SK-N-SH (cell line): ENCODE measurements around the gene ARHGAP42. TPM values are rescaled to one million over a fixed set of nuclear protein-coding genes. Genes with fewer than 3 reads are reported as not detected.

Experiments
- CTCF ChIA-PET: fragments of 300-600, 350-600 bp; formaldehyde crosslinking; extraction: SDS; loops from one replicate; lab custom pipeline; 2021; lab: Yijun Ruan, JAX
- POLR2A ChIA-PET: fragments of 350-600 bp; sonication (Branson Sonifier 250); formaldehyde crosslinking; extraction: SDS; loops from one replicate; lab custom pipeline; 2020; ENCODE audit warnings: antibody characterized with exemption, inconsistent platforms; lab: Yijun Ruan, JAX
- DNase-seq: peaks from one replicate; pipeline ENCODE4 v3.0.0; 2012
- H2AFZ ChIP-seq: fragments of 200-600 bp; sonication (generic); 2 replicates; pipeline ENCODE4 v1.8.1; 2016; ENCODE audit warnings: antibody characterized with exemption, mild to moderate bottlenecking, low read depth
- H3F3A ChIP-seq: fragments of 200-600 bp; sonication (generic); replicated peaks from 2 replicates; pipeline ENCODE3; 2016; ENCODE audit warnings: antibody characterized with exemption, mild to moderate bottlenecking; ENCODE audit not compliant: insufficient read depth
- H3K27ac ChIP-seq, 2 experiments: fragments of 200-500 bp in 1 of 2; fragments of 200-600 bp in 1 of 2; sonication (Bioruptor generic) in 1 of 2; sonication (generic), shearing (Covaris generic) in 1 of 2; 2 replicates each; pipeline versions ENCODE4 v1.5.1 to v1.6.1; 2014 to 2016; ENCODE audit warnings: low read depth in 2 of 2, inconsistent platforms in 1 of 2, low read length in 1 of 2, mild to moderate bottlenecking in 1 of 2, mixed read lengths in 1 of 2
- H3K27me3 ChIP-seq: fragments of 200-600 bp; sonication (generic), shearing (Covaris generic); 2 replicates; pipeline ENCODE4 v1.6.1; 2016; ENCODE audit warnings: mixed run types; ENCODE audit not compliant: insufficient read depth
- H3K36me3 ChIP-seq, 2 experiments: fragments of 200-500 bp in 1 of 2; fragments of 200-600 bp in 1 of 2; sonication (Bioruptor generic) in 1 of 2; sonication (generic) in 1 of 2; replicated peaks in 1 of 2; 2 replicates each; pipeline versions ENCODE3 to v1.5.1; 2014 to 2016; ENCODE audit warnings: low read length in 1 of 2, mild to moderate bottlenecking in 1 of 2; ENCODE audit not compliant: insufficient read depth in 2 of 2, control insufficient read depth in 1 of 2
- H3K4me1 ChIP-seq, 2 experiments: fragments of 200-500 bp in 1 of 2; fragments of 200-600 bp in 1 of 2; sonication (Bioruptor generic) in 1 of 2; sonication (generic), shearing (Covaris generic) in 1 of 2; 2 replicates each; pipeline versions ENCODE4 v1.5.1 to v1.6.1; 2014 to 2016; ENCODE audit warnings: low read depth in 1 of 2, low read length in 1 of 2, mixed run types in 1 of 2; ENCODE audit not compliant: insufficient read depth in 2 of 2, control insufficient read depth in 1 of 2
- H3K4me2 ChIP-seq: fragments of 200-600 bp; sonication (generic), shearing (Covaris generic); 2 replicates; pipeline ENCODE4 v1.6.1; 2017; ENCODE audit warnings: mixed run types
- H3K4me3 ChIP-seq, 2 experiments: fragments of 200-500 bp in 1 of 2; fragments of 200-600 bp in 1 of 2; sonication (Bioruptor generic) in 1 of 2; sonication (generic), shearing (Covaris generic) in 1 of 2; 2 replicates each; pipeline versions ENCODE4 v1.5.1 to v1.8.1; 2014 to 2016; ENCODE audit warnings: low read depth in 2 of 2, inconsistent platforms in 1 of 2, low read length in 1 of 2, mild to moderate bottlenecking in 1 of 2, mixed read lengths in 1 of 2, moderate library complexity in 1 of 2
- H3K79me2 ChIP-seq: fragments of 200-600 bp; sonication (generic); 2 replicates; pipeline ENCODE4 v1.8.1; 2017; ENCODE audit warnings: mild to moderate bottlenecking; ENCODE audit not compliant: insufficient read depth
- H3K9ac ChIP-seq: fragments of 200-600 bp; sonication (generic); 2 replicates; pipeline ENCODE4 v1.6.1; 2017; ENCODE audit warnings: mixed run types
- H3K9me2 ChIP-seq: fragments of 200-600 bp; sonication (generic); 2 replicates; pipeline ENCODE4 v1.6.1; 2017; ENCODE audit warnings: mixed run types
- H3K9me3 ChIP-seq: fragments of 200-600 bp; sonication (generic); 2 replicates; pipeline ENCODE4 v1.6.1; 2017; ENCODE audit warnings: mixed run types, mild to moderate bottlenecking, moderate library complexity
- H4K20me1 ChIP-seq: fragments of 200-600 bp; sonication (generic); 2 replicates; pipeline ENCODE4 v1.6.1; 2017; ENCODE audit warnings: mild to moderate bottlenecking, mixed run types; ENCODE audit not compliant: insufficient read depth
- EP300 ChIP-seq, 2 experiments: IDR thresholded peaks; 2 replicates each; pipeline versions ENCODE4 v1.4.0 to v1.6.1; 2012; ENCODE audit warnings: borderline replicate concordance in 1 of 2, low read depth in 1 of 2, low read length in 1 of 2
- EZH2phosphoT487 ChIP-seq: fragments of 200-600 bp; sonication (generic); IDR thresholded peaks from 2 replicates; pipeline ENCODE4 v1.6.1; 2017; ENCODE audit warnings: low read depth, mixed run types, mild to moderate bottlenecking, antibody characterized with exemption, moderate library complexity, borderline replicate concordance
- FOXM1 ChIP-seq: IDR thresholded peaks from 2 replicates; pipeline ENCODE4 v1.4.0; 2012; ENCODE audit warnings: low read depth, mild to moderate bottlenecking
- GABPA ChIP-seq: IDR thresholded peaks from 2 replicates; pipeline ENCODE4 v1.4.0; 2012; ENCODE audit warnings: low read depth, mild to moderate bottlenecking
- JUND ChIP-seq: IDR thresholded peaks from 2 replicates; pipeline ENCODE4 v1.4.0; 2012
- MEF2A ChIP-seq: IDR thresholded peaks from 2 replicates; pipeline ENCODE4 v1.4.0; 2012; ENCODE audit warnings: low read depth, borderline replicate concordance
- NRF1 ChIP-seq: IDR thresholded peaks from 2 replicates; pipeline ENCODE4 v1.6.1; 2012; ENCODE audit warnings: low read depth, mild to moderate bottlenecking, low read length
- POLR2AphosphoS5 ChIP-seq: IDR thresholded peaks from 2 replicates; pipeline ENCODE4 v1.6.1; 2012; ENCODE audit warnings: low read depth, low read length
- RAD21 ChIP-seq: IDR thresholded peaks from 2 replicates; pipeline ENCODE4 v1.6.1; 2012; ENCODE audit warnings: mild to moderate bottlenecking, low read length
- TCF12 ChIP-seq: IDR thresholded peaks from 2 replicates; pipeline ENCODE4 v1.4.0; 2012
- TEAD4 ChIP-seq: IDR thresholded peaks from 2 replicates; pipeline ENCODE4 v1.4.0; 2012; ENCODE audit warnings: mild to moderate bottlenecking, borderline replicate concordance; ENCODE audit not compliant: insufficient read depth
- YY1 ChIP-seq: IDR thresholded peaks from 2 replicates; pipeline ENCODE4 v1.4.0; 2012; ENCODE audit warnings: low read depth, mild to moderate bottlenecking
- WGBS: methylation state at CpG from one replicate; pipeline ENCODE4 v1.1.6; 2017; ENCODE audit warnings: low lambda C conversion rate; 5-methylcytosine and 5-hydroxymethylcytosine counted together
- polyA plus RNA-seq, 3 experiments: library from polyadenylated mRNA; depleted of rRNA; stranded (reverse); fragments of >200 nt; gene quantifications; 2 replicates each; pipeline ENCODE4 v1.2.3, GENCODE V29; 2012
- TF ChIP-seq, protein P1 (sequence below): fragments of 200-600 bp; sonication (generic); IDR thresholded peaks from 2 replicates; pipeline ENCODE4 v1.6.1; 2017; ENCODE audit warnings: antibody characterized with exemption, mild to moderate bottlenecking, moderate library complexity
- TF ChIP-seq, protein P2 (sequence below): fragments of 150-350 bp; IDR thresholded peaks from 2 replicates; pipeline ENCODE4 v1.6.1; 2016; ENCODE audit warnings: mild to moderate bottlenecking, low read depth, low read length
- TF ChIP-seq, protein P3 (sequence below): fragments of 150-350 bp; IDR thresholded peaks from 2 replicates; pipeline ENCODE4 v1.6.1; 2017; ENCODE audit warnings: antibody characterized with exemption, low read length, low read depth, borderline replicate concordance
- TF ChIP-seq, protein P4 (sequence below): IDR thresholded peaks from 2 replicates; pipeline ENCODE4; 2012

ARHGAP42 gene
- polyA plus RNA-seq, 1 of the 3 experiments (the other 2 are of a cell fraction) = 0.02 TPM

DNA sequence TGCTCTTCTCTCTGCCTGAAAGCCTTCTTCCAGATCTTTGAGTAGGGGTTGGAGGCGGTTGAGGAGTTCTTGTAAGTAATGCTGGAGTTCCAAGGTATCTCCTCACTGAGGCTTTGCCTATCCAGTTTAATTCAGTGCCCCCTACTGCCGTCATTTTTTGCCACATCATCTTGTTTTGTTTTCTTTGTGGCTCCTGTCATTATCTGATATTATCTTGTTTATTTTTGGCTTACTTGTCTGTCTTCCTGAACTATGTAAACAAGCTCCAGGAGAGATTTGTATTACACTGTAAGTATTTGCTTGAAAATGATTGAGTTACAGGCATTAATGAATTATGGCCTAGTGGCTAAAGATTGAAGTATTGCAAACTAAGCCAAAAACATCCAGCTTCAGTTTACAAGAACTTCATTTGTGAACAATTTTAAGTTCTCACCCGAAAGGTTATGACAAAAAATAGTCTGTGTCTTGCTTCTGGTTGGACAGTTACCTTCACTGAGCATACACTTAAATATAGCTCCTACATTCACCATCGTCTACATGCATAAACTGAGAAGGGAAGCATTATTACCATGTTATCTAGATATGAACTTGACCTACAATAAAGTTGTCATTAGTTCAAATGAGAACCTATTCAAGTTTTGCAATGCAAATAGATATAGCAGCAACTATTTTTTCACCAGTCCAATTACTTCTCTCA, 154.8 kb downstream of the ARHGAP42 start (continued):
- TF ChIP-seq, protein P1, sequence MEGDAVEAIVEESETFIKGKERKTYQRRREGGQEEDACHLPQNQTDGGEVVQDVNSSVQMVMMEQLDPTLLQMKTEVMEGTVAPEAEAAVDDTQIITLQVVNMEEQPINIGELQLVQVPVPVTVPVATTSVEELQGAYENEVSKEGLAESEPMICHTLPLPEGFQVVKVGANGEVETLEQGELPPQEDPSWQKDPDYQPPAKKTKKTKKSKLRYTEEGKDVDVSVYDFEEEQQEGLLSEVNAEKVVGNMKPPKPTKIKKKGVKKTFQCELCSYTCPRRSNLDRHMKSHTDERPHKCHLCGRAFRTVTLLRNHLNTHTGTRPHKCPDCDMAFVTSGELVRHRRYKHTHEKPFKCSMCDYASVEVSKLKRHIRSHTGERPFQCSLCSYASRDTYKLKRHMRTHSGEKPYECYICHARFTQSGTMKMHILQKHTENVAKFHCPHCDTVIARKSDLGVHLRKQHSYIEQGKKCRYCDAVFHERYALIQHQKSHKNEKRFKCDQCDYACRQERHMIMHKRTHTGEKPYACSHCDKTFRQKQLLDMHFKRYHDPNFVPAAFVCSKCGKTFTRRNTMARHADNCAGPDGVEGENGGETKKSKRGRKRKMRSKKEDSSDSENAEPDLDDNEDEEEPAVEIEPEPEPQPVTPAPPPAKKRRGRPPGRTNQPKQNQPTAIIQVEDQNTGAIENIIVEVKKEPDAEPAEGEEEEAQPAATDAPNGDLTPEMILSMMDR = no peak; the same call in 1 of the 2 replicates
- TF ChIP-seq, all 33 proteins: peak for 0

DNA sequence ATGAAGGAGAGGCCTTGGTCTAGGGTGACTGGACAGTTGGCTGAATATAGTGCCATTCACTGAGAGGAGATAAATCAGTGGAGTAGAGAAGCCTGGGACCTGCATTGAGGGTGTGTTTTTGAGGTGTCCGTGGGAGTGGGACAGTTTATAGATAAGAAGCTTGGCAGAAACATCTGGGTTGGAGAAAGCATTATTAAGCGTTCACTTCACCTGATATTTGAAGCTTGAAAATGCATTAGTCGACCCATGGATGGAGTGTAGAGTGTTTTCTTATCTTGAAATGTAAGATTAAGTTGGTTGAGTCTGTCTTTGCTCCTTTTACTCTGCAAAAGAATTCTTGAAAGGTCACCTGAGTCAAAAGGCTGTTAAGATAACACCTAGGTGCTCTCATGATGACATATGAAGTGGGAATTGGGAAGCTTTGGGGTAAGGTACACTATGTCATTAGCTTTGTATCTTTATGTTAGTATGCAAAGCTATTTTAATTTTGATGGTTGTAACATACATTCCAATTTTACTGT, 160.7 kb downstream of the ARHGAP42 start:
- Histone ChIP-seq H3K27ac (no peak overlapping the region), H3F3A (peaks cover 5% of the 10 kb centered on the region), H3K4me2 (no peak overlapping the region), H3K36me3 (no peaks in the 10 kb centered on the region), H3K79me2 (no peaks in the 10 kb centered on the region), H3K9me3 (no peaks in the 10 kb centered on the region), H3K4me1 (no peaks in the 10 kb centered on the region; a peak in 3 of 4 replicates), H3K9ac (no peak overlapping the region), H2AFZ (no peak overlapping the region), H3K27me3 (0 out of 2 replicates have a peak, but pooled peaks cover 3% of the 10 kb centered on the region), H4K20me1 (no peaks in the 10 kb centered on the region), H3K4me3 (no peak overlapping the region), H3K9me2 (no peaks in the 10 kb centered on the region)
- no peak for DNase-seq
- ChIA-PET POLR2A (no interaction called here), CTCF (no interaction called here)
- TF ChIP-seq, protein P2, sequence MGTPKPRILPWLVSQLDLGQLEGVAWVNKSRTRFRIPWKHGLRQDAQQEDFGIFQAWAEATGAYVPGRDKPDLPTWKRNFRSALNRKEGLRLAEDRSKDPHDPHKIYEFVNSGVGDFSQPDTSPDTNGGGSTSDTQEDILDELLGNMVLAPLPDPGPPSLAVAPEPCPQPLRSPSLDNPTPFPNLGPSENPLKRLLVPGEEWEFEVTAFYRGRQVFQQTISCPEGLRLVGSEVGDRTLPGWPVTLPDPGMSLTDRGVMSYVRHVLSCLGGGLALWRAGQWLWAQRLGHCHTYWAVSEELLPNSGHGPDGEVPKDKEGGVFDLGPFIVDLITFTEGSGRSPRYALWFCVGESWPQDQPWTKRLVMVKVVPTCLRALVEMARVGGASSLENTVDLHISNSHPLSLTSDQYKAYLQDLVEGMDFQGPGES = no peak
- TF ChIP-seq FOXM1 (no peak), MEF2A (no peak), YY1 (no peak), TCF12 (no peak), EP300 (IDR thresholded peaks at IDR 0.05; ENCODE audit: borderline replicate concordance in 1 of 2, low read depth in 1 of 2, low read length in 1 of 2) (no peak), NRF1 (no peak), TEAD4 (no peak), JUND (no peak), RAD21 (no peak), POLR2AphosphoS5 (no peak), EZH2phosphoT487 (no peak), GABPA (no peak)
- TF ChIP-seq, protein P3, sequence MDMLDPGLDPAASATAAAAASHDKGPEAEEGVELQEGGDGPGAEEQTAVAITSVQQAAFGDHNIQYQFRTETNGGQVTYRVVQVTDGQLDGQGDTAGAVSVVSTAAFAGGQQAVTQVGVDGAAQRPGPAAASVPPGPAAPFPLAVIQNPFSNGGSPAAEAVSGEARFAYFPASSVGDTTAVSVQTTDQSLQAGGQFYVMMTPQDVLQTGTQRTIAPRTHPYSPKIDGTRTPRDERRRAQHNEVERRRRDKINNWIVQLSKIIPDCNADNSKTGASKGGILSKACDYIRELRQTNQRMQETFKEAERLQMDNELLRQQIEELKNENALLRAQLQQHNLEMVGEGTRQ = no peak
- TF ChIP-seq, protein P4, sequence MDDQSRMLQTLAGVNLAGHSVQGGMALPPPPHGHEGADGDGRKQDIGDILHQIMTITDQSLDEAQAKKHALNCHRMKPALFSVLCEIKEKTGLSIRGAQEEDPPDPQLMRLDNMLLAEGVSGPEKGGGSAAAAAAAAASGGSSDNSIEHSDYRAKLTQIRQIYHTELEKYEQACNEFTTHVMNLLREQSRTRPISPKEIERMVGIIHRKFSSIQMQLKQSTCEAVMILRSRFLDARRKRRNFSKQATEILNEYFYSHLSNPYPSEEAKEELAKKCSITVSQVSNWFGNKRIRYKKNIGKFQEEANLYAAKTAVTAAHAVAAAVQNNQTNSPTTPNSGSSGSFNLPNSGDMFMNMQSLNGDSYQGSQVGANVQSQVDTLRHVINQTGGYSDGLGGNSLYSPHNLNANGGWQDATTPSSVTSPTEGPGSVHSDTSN = no peak
- WGBS = 24% methylated on average over 3 of the region's 3 CpGs
